Prostate gland (tissue), 2 donors: Measurements from ENCODE around the gene GSKIP. TPM values are rescaled to one million over a fixed set of nuclear protein-coding genes. Genes with fewer than 3 reads are reported as not detected.

Experiments
- DNase-seq: peaks from one replicate; pipeline ENCODE4 v3.0.0-alpha.2; 2019; ENCODE audit warnings: low spot score
- H3K27ac ChIP-seq, 2 donors: fragments of 200-600 bp; sonication (generic); 2 replicates each; pipeline ENCODE4 v1.5.1; 2017 to 2019
- H3K27me3 ChIP-seq: fragments of 200-600 bp; sonication (generic); replicated peaks from 2 replicates; pipeline ENCODE4 v1.5.1; 2019; ENCODE audit not compliant: insufficient read depth
- H3K36me3 ChIP-seq, 2 donors: fragments of 200-600 bp; sonication (generic); 1 replicate in 1 of 2; 2 replicates in 1 of 2; pipeline versions ENCODE4 v1.5.1 to v1.8.1; 2017 to 2019
- H3K4me1 ChIP-seq: fragments of 200-600 bp; sonication (generic); replicated peaks from 2 replicates; pipeline ENCODE4 v1.5.1; 2019
- H3K4me3 ChIP-seq, 2 donors: fragments of 200-600 bp; sonication (generic); 2 replicates each; pipeline ENCODE4 v1.5.1; 2017 to 2019
- H3K9me3 ChIP-seq: fragments of 200-600 bp; sonication (generic); 2 replicates; pipeline ENCODE4 v1.5.1; 2017
- POLR2A ChIP-seq: fragments of 450-650 bp; IDR thresholded peaks from one replicate; pipeline ENCODE4 v1.6.1; 2016; ENCODE audit warnings: antibody characterized with exemption, mild to moderate bottlenecking
- POLR2AphosphoS5 ChIP-seq: sonication (generic); formaldehyde crosslinking; IDR thresholded peaks from one replicate; pipeline ENCODE4 v1.6.1; 2017; ENCODE audit warnings: antibody characterized with exemption
- WGBS: methylation state at CpG from one replicate; pipeline ENCODE4 v1.1.5; 2018; 5-methylcytosine and 5-hydroxymethylcytosine counted together
- intact Hi-C: fragments of 100-400 bp; cut with DNase I; formaldehyde crosslinking; loops from one replicate; pipeline ENCODE4 v1.14.2; 2022
- total RNA-seq, 2 donors: library from RNA; depleted of rRNA; stranded (reverse); fragments of >200 nt; gene quantifications; one replicate each; pipeline ENCODE4 v1.1.0, GENCODE V29; 2016
- TF ChIP-seq, protein P1 (sequence below), 4 experiments: fragments of 200-600 bp in 2 of 4; fragments of 450-650 bp in 2 of 4; sonication (generic) in 2 of 4; IDR thresholded peaks; 1 replicate in 3 of 4; 2 replicates in 1 of 4; pipeline ENCODE4 v1.5.1; 2016 to 2019; ENCODE audit warnings: antibody characterized with exemption in 4 of 4, mild to moderate bottlenecking in 2 of 4, moderate library complexity in 2 of 4

Gene GSKIP
- total RNA-seq, 2 donors from 2014 or later: 10.7 to 28.9 TPM

DNA sequence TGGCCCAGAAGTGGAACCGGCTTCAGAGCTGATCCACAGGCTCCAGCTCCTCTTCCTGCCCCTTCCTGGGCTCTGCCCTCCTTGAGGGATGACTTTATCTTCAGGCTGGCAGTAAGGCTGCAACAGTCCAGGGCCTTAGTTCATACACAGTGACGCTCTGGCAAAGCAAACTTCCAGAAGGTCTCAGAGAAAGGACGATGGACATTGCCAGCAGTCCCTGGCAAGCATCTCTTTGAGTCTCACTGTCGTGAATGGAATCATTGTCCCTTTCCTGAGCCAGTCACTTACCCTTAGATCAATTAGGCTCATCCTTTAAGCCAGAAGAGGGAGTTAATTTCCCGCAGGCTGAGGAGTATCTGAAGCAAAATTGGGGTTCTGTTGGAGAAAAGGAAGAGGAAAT lies 37.2 kb downstream of the GSKIP start:
- 72% methylated on average over 5 of the region's 5 CpGs for WGBS
- Histone ChIP-seq H3K36me3 (no peaks in the 10 kb centered on the region), H3K27me3 (no peaks in the 10 kb centered on the region), H3K4me3 (no peak overlapping the region), H3K27ac (no peak overlapping the region), H3K9me3 (no peaks in the 10 kb centered on the region), H3K4me1 (no peaks in the 10 kb centered on the region)
- TF ChIP-seq POLR2AphosphoS5 (no peak), POLR2A (no peak)
- TF ChIP-seq, protein P1, sequence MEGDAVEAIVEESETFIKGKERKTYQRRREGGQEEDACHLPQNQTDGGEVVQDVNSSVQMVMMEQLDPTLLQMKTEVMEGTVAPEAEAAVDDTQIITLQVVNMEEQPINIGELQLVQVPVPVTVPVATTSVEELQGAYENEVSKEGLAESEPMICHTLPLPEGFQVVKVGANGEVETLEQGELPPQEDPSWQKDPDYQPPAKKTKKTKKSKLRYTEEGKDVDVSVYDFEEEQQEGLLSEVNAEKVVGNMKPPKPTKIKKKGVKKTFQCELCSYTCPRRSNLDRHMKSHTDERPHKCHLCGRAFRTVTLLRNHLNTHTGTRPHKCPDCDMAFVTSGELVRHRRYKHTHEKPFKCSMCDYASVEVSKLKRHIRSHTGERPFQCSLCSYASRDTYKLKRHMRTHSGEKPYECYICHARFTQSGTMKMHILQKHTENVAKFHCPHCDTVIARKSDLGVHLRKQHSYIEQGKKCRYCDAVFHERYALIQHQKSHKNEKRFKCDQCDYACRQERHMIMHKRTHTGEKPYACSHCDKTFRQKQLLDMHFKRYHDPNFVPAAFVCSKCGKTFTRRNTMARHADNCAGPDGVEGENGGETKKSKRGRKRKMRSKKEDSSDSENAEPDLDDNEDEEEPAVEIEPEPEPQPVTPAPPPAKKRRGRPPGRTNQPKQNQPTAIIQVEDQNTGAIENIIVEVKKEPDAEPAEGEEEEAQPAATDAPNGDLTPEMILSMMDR (IDR thresholded peaks at IDR 0.05): no peak
- DNase-seq: no peak
- intact Hi-C loops: no loop called here

DNA sequence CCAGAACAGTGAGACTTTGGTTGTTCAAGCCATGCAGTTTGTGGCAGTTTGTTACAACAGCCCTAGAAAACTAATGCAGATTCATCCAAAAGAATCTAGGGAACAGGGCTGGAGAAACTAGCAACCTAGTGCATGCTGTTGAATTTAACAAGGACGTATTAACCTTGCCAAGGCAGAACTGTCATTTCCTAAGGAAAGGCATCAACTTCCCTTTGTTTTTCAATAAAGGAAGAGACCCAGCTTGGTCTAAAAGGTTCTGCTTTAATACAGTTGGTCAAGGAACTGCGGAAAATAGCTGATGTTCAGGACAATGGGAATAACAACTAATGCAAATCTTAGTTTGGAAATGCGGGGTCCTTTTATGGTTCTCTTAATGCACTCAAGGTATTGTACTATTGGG lies 40.1 kb downstream of the GSKIP start:
- no peak overlapping the region for H3K4me3 ChIP-seq
- 80% methylated on average over 3 of the region's 3 CpGs for WGBS
- intact Hi-C loops: no loop called here
- no peaks in the 10 kb centered on the region for H3K9me3 ChIP-seq
- no peaks in the 10 kb centered on the region for H3K4me1 ChIP-seq
- no peak overlapping the region for H3K27ac ChIP-seq
- H3K27me3 ChIP-seq: no peaks in the 10 kb centered on the region
- DNase-seq: no peak
- TF ChIP-seq POLR2AphosphoS5 (no peak), POLR2A (no peak)
- TF ChIP-seq, protein P1 (IDR thresholded peaks at IDR 0.05): no peak
- no peaks in the 10 kb centered on the region for H3K36me3 ChIP-seq

DNA sequence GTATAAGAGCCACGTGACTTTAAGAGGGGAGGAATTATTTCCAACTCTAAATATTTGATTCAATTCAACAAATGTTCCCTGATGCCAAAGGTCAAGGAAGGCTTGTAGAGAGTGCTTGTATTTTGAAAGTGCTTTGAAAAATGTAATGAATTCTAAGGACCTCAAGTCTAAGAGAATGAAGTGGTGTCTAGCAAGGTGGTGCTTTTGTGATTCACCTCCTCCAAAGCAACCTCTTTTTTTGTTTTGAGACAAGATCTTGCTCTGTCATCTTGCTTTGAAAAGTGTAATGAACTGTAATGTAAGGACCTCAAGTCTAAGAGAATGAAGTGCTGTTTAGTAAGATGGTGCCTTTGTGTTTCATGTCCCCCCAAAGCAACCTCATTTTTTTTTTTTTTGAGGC lies 42.4 kb downstream of the GSKIP start:
- Histone ChIP-seq H3K4me3 (no peak overlapping the region), H3K27me3 (no peaks in the 10 kb centered on the region), H3K36me3 (no peaks in the 10 kb centered on the region), H3K4me1 (no peaks in the 10 kb centered on the region), H3K9me3 (no peaks in the 10 kb centered on the region), H3K27ac (no peak overlapping the region)
- WGBS: 90% methylated on average over 1 of the region's 1 CpG
- no peak for DNase-seq
- intact Hi-C loops: no loop called here
- TF ChIP-seq, protein P1 (IDR thresholded peaks at IDR 0.05): no peak
- TF ChIP-seq POLR2A (no peak), POLR2AphosphoS5 (no peak)

DNA sequence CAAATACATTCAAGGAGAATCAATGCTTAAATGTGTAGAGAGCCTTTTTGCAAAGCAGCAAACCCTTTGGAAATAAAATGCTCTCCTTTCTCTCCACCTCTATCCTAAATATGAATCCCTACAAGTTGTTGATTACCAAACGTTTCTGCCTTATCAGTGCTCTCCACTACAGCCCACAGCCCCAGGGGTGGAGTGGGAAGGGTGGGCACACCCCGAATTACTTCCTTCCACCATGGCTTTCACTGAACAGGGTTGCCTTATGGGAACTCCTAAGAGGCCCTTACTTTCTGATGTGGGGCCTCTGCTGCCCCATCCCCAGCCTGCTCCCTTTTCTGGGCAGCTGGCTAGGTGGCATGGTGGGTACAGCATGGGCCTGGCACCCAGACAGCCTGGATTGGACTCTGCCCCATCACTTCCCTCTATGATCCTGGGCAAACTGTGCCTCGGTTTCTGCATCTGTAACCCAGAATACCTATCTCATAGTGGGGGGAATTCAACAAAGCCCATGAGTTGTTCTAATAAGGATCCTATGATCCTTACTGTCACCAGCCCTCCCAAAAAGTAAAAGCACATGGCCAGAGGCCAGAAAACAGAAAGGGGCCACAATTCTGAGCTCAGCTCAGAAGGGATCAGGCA lies 44.7 kb downstream of the GSKIP start:
- no peak for DNase-seq
- WGBS: 87% methylated on average over 3 of the region's 3 CpGs
- H3K27ac ChIP-seq: no peak overlapping the region
- no peaks in the 10 kb centered on the region for H3K27me3 ChIP-seq
- intact Hi-C loops: no loop called here
- no peaks in the 10 kb centered on the region for H3K36me3 ChIP-seq
- TF ChIP-seq POLR2A (no peak), POLR2AphosphoS5 (no peak)
- TF ChIP-seq, protein P1 (IDR thresholded peaks at IDR 0.05): no peak
- no peaks in the 10 kb centered on the region for H3K4me1 ChIP-seq
- H3K9me3 ChIP-seq: no peaks in the 10 kb centered on the region
- no peak overlapping the region for H3K4me3 ChIP-seq

GRCh38 chr14:96408608-96409007 lies 45.3 kb downstream of the GSKIP start:
- TF ChIP-seq, protein P1 (IDR thresholded peaks at IDR 0.05): no peak
- no peak for TF ChIP-seq POLR2A
- no peak for TF ChIP-seq POLR2AphosphoS5
- 68% methylated on average over 12 of the region's 12 CpGs for WGBS
- Histone ChIP-seq H3K27me3 (no peaks in the 10 kb centered on the region), H3K4me1 (no peaks in the 10 kb centered on the region), H3K9me3 (no peaks in the 10 kb centered on the region), H3K4me3 (no peak overlapping the region), H3K27ac (no peak overlapping the region), H3K36me3 (no peaks in the 10 kb centered on the region)
- intact Hi-C loops: no loop called here
- no peak for DNase-seq
